Measurements from ENCODE around the gene PACRG. TPM values are rescaled to one million over a fixed set of nuclear protein-coding genes. Genes with fewer than 3 reads are reported as not detected.

PACRG gene
- total RNA-seq, 1 donor from 2014 or later, result not detected

GRCh38 chr6:163169521-163169920, 441.7 kb downstream of the PACRG start:
- intact Hi-C loops (cut with micrococcal nuclease), result loop anchor here (10.0 kb wide), 1 partner anchor 1755 kb away; no protein-coding TSS in a partner anchor

GRCh38 chr6:163170294-163170883, 442.6 kb downstream of the PACRG start:
- intact Hi-C loops (cut with micrococcal nuclease), result loop anchor here (2.0 to 10.0 kb wide), 2 partner anchors 384 to 786 kb away; no protein-coding TSS in a partner anchor

- intact Hi-C loops (cut with micrococcal nuclease), result loop anchor here (10.0 kb wide), 1 partner anchor 381 kb away; no protein-coding TSS in a partner anchor
These were observed 446.0 kb downstream of the PACRG start for GRCh38 chr6:163173741-163174140.

GRCh38 chr6:163175301-163175700, 447.5 kb downstream of the PACRG start:
- intact Hi-C loops (cut with micrococcal nuclease), result loop anchor here (10.0 kb wide), 1 partner anchor 380 kb away; no protein-coding TSS in a partner anchor

- intact Hi-C loops (cut with micrococcal nuclease), result loop anchor here (10.0 kb wide), 1 partner anchor 379 kb away; no protein-coding TSS in a partner anchor
These were observed 448.3 kb downstream of the PACRG start for GRCh38 chr6:163176097-163176496.

- intact Hi-C loops (cut with micrococcal nuclease), result loop anchor here (10.0 kb wide), 1 partner anchor 378 kb away; no protein-coding TSS in a partner anchor
These were observed 449.2 kb downstream of the PACRG start for GRCh38 chr6:163177007-163177406.

- intact Hi-C loops (cut with micrococcal nuclease), result loop anchor here (10.0 kb wide), 1 partner anchor 377 kb away; no protein-coding TSS in a partner anchor
These were observed 450.2 kb downstream of the PACRG start for GRCh38 chr6:163177892-163178420.

- intact Hi-C loops (cut with micrococcal nuclease), result loop anchor here (10.0 kb wide), 1 partner anchor 376 kb away; no protein-coding TSS in a partner anchor
These were observed 451.3 kb downstream of the PACRG start for GRCh38 chr6:163179061-163179460.

- intact Hi-C loops (cut with micrococcal nuclease), result loop anchor here (10.0 kb wide), 1 partner anchor 375 kb away; no protein-coding TSS in a partner anchor
These were observed 451.9 kb downstream of the PACRG start for GRCh38 chr6:163179721-163180120.

- intact Hi-C loops (cut with micrococcal nuclease), result no loop called here
These were observed 453.2 kb downstream of the PACRG start for GRCh38 chr6:163180874-163181541.

GRCh38 chr6:163181666-163182180, 453.9 kb downstream of the PACRG start:
- intact Hi-C loops (cut with micrococcal nuclease), result no loop called here

- intact Hi-C loops (cut with micrococcal nuclease), result no loop called here
These were observed 454.9 kb downstream of the PACRG start for GRCh38 chr6:163182696-163183095.

GRCh38 chr6:163183806-163184205, 456.0 kb downstream of the PACRG start:
- intact Hi-C loops (cut with micrococcal nuclease), result no loop called here

GRCh38 chr6:163185744-163186143, 458.0 kb downstream of the PACRG start:
- intact Hi-C loops (cut with micrococcal nuclease), result no loop called here

- intact Hi-C loops (cut with micrococcal nuclease), result no loop called here
These were observed 458.8 kb downstream of the PACRG start for GRCh38 chr6:163186527-163186926.

GRCh38 chr6:163187201-163187600, 459.4 kb downstream of the PACRG start:
- intact Hi-C loops (cut with micrococcal nuclease), result no loop called here

GRCh38 chr6:163187606-163188005, 459.8 kb downstream of the PACRG start:
- intact Hi-C loops (cut with micrococcal nuclease), result no loop called here

- intact Hi-C loops (cut with micrococcal nuclease), result no loop called here
These were observed 461.0 kb downstream of the PACRG start for GRCh38 chr6:163188746-163189145.

- intact Hi-C loops (cut with micrococcal nuclease), result no loop called here
These were observed 461.8 kb downstream of the PACRG start for GRCh38 chr6:163189609-163190008.

- intact Hi-C loops (cut with micrococcal nuclease), result no loop called here
These were observed 463.0 kb downstream of the PACRG start for GRCh38 chr6:163190786-163191185.

GRCh38 chr6:163191704-163192537, 464.1 kb downstream of the PACRG start:
- intact Hi-C loops (cut with micrococcal nuclease), result no loop called here
